ENCODE results near the gene HDDC3.

The HDDC3 gene

GRCh38 chr15:90889313-90889730 is 43.0 kb downstream of the HDDC3 start:
- Histone ChIP-seq H2BK15ac (replicated peaks; ENCODE audit: low read depth) (no peak overlapping the region), H3K27me3 (ENCODE audit: insufficient read depth, low read length, poor library complexity) (no peaks in the 10 kb centered on the region), H2BK120ac (ENCODE audit: low read depth, low read length) (no peak overlapping the region), H3K4me3 (ENCODE audit: low read length) (no peak overlapping the region), H3K27ac (ENCODE audit: low read depth, low read length) (no peak overlapping the region), H3K9ac (ENCODE audit: low read length) (no peak overlapping the region), H2BK5ac (ENCODE audit: low read length) (no peak overlapping the region), H3K56ac (ENCODE audit: low read length) (no peak overlapping the region), H4K8ac (ENCODE audit: low read depth, low read length) (no peak overlapping the region), H3K18ac (ENCODE audit: low read length) (no peak overlapping the region), H2AK5ac (ENCODE audit: low read length) (no peak overlapping the region), H3K4me1 (ENCODE audit: control insufficient read depth, low read depth, low read length) (peaks cover 2% of the 10 kb centered on the region), H3K36me3 (ENCODE audit: control insufficient read depth, insufficient read depth, low read length) (peaks cover 4% of the 10 kb centered on the region), H3K4me2 (ENCODE audit: low read length) (no peak overlapping the region), H3K79me2 (ENCODE audit: control insufficient read depth, insufficient read depth, low read length) (no peaks in the 10 kb centered on the region), H4K5ac (ENCODE audit: low read length) (no peak overlapping the region), H3K23ac (ENCODE audit: low read length) (no peak overlapping the region), H3K79me1 (ENCODE audit: low read length) (no peaks in the 10 kb centered on the region), H3K4ac (ENCODE audit: low read depth, low read length) (no peak overlapping the region)
- DNase-seq: no peak
- WGBS (ENCODE audit: extremely low coverage, insufficient coverage, low lambda C conversion rate): no CpG with 5 or more reads among the region's 18 CpGs

- Histone ChIP-seq H3K56ac (ENCODE audit: low read length) (no peak overlapping the region), H3K9ac (ENCODE audit: low read length) (no peak overlapping the region)
Observed at GRCh38 chr15:90887037-90887481, 45.3 kb downstream of the HDDC3 start.

GRCh38 chr15:90886291-90886614 is 46.1 kb downstream of the HDDC3 start:
- H4K8ac ChIP-seq (ENCODE audit: low read depth, low read length): no peak overlapping the region
- H3K36me3 ChIP-seq (ENCODE audit: control insufficient read depth, insufficient read depth, low read length): no peaks in the 10 kb centered on the region
- H3K79me2 ChIP-seq (ENCODE audit: control insufficient read depth, insufficient read depth, low read length): no peaks in the 10 kb centered on the region
- H3K27me3 ChIP-seq (ENCODE audit: insufficient read depth, low read length, poor library complexity): no peaks in the 10 kb centered on the region
- H2BK120ac ChIP-seq (ENCODE audit: low read depth, low read length): no peak overlapping the region
- H3K4me3 ChIP-seq (ENCODE audit: low read length): no peak overlapping the region
- H3K9ac ChIP-seq (ENCODE audit: low read length): no peak overlapping the region
- H2AK5ac ChIP-seq (ENCODE audit: low read length): no peak overlapping the region
- H3K4me2 ChIP-seq (ENCODE audit: low read length): no peak overlapping the region
- no peak overlapping the region for H3K18ac ChIP-seq (ENCODE audit: low read length)
- no peak overlapping the region for H3K23ac ChIP-seq (ENCODE audit: low read length)
- H3K79me1 ChIP-seq (ENCODE audit: low read length): no peaks in the 10 kb centered on the region
- H3K4ac ChIP-seq (ENCODE audit: low read depth, low read length): no peak overlapping the region
- H4K5ac ChIP-seq (ENCODE audit: low read length): no peak overlapping the region
- WGBS (ENCODE audit: extremely low coverage, insufficient coverage, low lambda C conversion rate): no CpG with 5 or more reads among the region's 5 CpGs
- no peak overlapping the region for H2BK5ac ChIP-seq (ENCODE audit: low read length)
- no peak for DNase-seq
- peaks cover 5% of the 10 kb centered on the region for H3K4me1 ChIP-seq (ENCODE audit: control insufficient read depth, low read depth, low read length)
- H2BK15ac ChIP-seq (replicated peaks; ENCODE audit: low read depth): no peak overlapping the region
- no peak overlapping the region for H3K27ac ChIP-seq (ENCODE audit: low read depth, low read length)
- H3K56ac ChIP-seq (ENCODE audit: low read length): no peak overlapping the region

More at GRCh38 chr15:90887037-90887481, 45.3 kb downstream of the HDDC3 start:
- DNase-seq: no peak
- Histone ChIP-seq H2BK15ac (replicated peaks; ENCODE audit: low read depth) (no peak overlapping the region), H3K18ac (ENCODE audit: low read length) (no peak overlapping the region), H4K5ac (ENCODE audit: low read length) (no peak overlapping the region), H4K8ac (ENCODE audit: low read depth, low read length) (no peak overlapping the region), H3K27ac (ENCODE audit: low read depth, low read length) (no peak overlapping the region), H3K4ac (ENCODE audit: low read depth, low read length) (no peak overlapping the region), H3K4me1 (ENCODE audit: control insufficient read depth, low read depth, low read length) (peaks cover 5% of the 10 kb centered on the region), H3K4me3 (ENCODE audit: low read length) (no peak overlapping the region), H3K23ac (ENCODE audit: low read length) (no peak overlapping the region), H2AK5ac (ENCODE audit: low read length) (no peak overlapping the region), H2BK120ac (ENCODE audit: low read depth, low read length) (no peak overlapping the region), H3K79me2 (ENCODE audit: control insufficient read depth, insufficient read depth, low read length) (no peaks in the 10 kb centered on the region), H3K4me2 (ENCODE audit: low read length) (no peak overlapping the region), H3K27me3 (ENCODE audit: insufficient read depth, low read length, poor library complexity) (no peaks in the 10 kb centered on the region), H3K36me3 (ENCODE audit: control insufficient read depth, insufficient read depth, low read length) (no peaks in the 10 kb centered on the region), H3K79me1 (ENCODE audit: low read length) (no peaks in the 10 kb centered on the region), H2BK5ac (ENCODE audit: low read length) (no peak overlapping the region)
- no CpG with 5 or more reads among the region's 13 CpGs for WGBS (ENCODE audit: extremely low coverage, insufficient coverage, low lambda C conversion rate)

GRCh38 chr15:90885432-90886290 is 46.7 kb downstream of the HDDC3 start:
- peak; percentile 69 for DNase-seq
- no peak overlapping the region for H3K4me2 ChIP-seq (ENCODE audit: low read length)
- peak overlapping the region; percentile 90 for H3K56ac ChIP-seq (ENCODE audit: low read length)
- no peak overlapping the region for H4K8ac ChIP-seq (ENCODE audit: low read depth, low read length)
- H3K4me1 ChIP-seq (ENCODE audit: control insufficient read depth, low read depth, low read length): peaks cover 5% of the 10 kb centered on the region
- H3K36me3 ChIP-seq (ENCODE audit: control insufficient read depth, insufficient read depth, low read length): peaks cover 5% of the 10 kb centered on the region
- H3K9ac ChIP-seq (ENCODE audit: low read length): peak overlapping the region; percentile 70
- H2BK5ac ChIP-seq (ENCODE audit: low read length): no peak overlapping the region
- no peak overlapping the region for H3K18ac ChIP-seq (ENCODE audit: low read length)
- H3K79me1 ChIP-seq (ENCODE audit: low read length): no peaks in the 10 kb centered on the region
- no peak overlapping the region for H3K27ac ChIP-seq (ENCODE audit: low read depth, low read length)
- no peak overlapping the region for H3K23ac ChIP-seq (ENCODE audit: low read length)
- no peak overlapping the region for H3K4ac ChIP-seq (ENCODE audit: low read depth, low read length)
- H2AK5ac ChIP-seq (ENCODE audit: low read length): peak overlapping the region; percentile 87
- no peak overlapping the region for H3K4me3 ChIP-seq (ENCODE audit: low read length)
- no CpG with 5 or more reads among the region's 23 CpGs for WGBS (ENCODE audit: extremely low coverage, insufficient coverage, low lambda C conversion rate)
- H4K5ac ChIP-seq (ENCODE audit: low read length): no peak overlapping the region
- H2BK120ac ChIP-seq (ENCODE audit: low read depth, low read length): no peak overlapping the region
- no peak overlapping the region for H2BK15ac ChIP-seq (replicated peaks; ENCODE audit: low read depth)
- no peaks in the 10 kb centered on the region for H3K27me3 ChIP-seq (ENCODE audit: insufficient read depth, low read length, poor library complexity)
- H3K79me2 ChIP-seq (ENCODE audit: control insufficient read depth, insufficient read depth, low read length): no peaks in the 10 kb centered on the region

- Histone ChIP-seq H3K56ac (ENCODE audit: low read length) (peak overlapping the region; percentile 90), H2AK5ac (ENCODE audit: low read length) (no peak overlapping the region), H3K27ac (ENCODE audit: low read depth, low read length) (peak overlapping the region; percentile 75), H2BK5ac (ENCODE audit: low read length) (peak overlapping the region; percentile 49), H2BK120ac (ENCODE audit: low read depth, low read length) (no peak overlapping the region), H4K8ac (ENCODE audit: low read depth, low read length) (peak overlapping the region; percentile 97), H3K79me2 (ENCODE audit: control insufficient read depth, insufficient read depth, low read length) (no peaks in the 10 kb centered on the region), H3K4ac (ENCODE audit: low read depth, low read length) (peak overlapping the region; percentile 21), H3K4me3 (ENCODE audit: low read length) (no peak overlapping the region), H2BK15ac (replicated peaks; ENCODE audit: low read depth) (no peak overlapping the region), H4K5ac (ENCODE audit: low read length) (no peak overlapping the region), H3K27me3 (ENCODE audit: insufficient read depth, low read length, poor library complexity) (no peaks in the 10 kb centered on the region), H3K4me2 (ENCODE audit: low read length) (peak overlapping the region; percentile 33), H3K18ac (ENCODE audit: low read length) (peak overlapping the region; percentile 85), H3K79me1 (ENCODE audit: low read length) (no peaks in the 10 kb centered on the region), H3K9ac (ENCODE audit: low read length) (peak overlapping the region; percentile 75), H3K23ac (ENCODE audit: low read length) (no peak overlapping the region), H3K36me3 (ENCODE audit: control insufficient read depth, insufficient read depth, low read length) (peaks cover 5% of the 10 kb centered on the region), H3K4me1 (ENCODE audit: control insufficient read depth, low read depth, low read length) (peaks cover 5% of the 10 kb centered on the region)
- DNase-seq: no peak
- WGBS (ENCODE audit: extremely low coverage, insufficient coverage, low lambda C conversion rate): no CpG with 5 or more reads among the region's 16 CpGs
Observed at GRCh38 chr15:90884719-90885431, 47.5 kb downstream of the HDDC3 start.

All from mesendoderm (in vitro differentiated cells).